Non-pigmented ciliary epithelial cell (primary cell): ENCODE results near the gene GZMH.
"Not testable (repeated sequence)": the region's sequence is repeated elsewhere in the genome, so short reads cannot be mapped to it uniquely, and the experiment has no call there.

Experiments
- DNase-seq: peaks from one replicate; pipeline ENCODE4 v3.0.0-alpha.2; 2010; ENCODE audit warnings: low read depth

Gene GZMH

DNA sequence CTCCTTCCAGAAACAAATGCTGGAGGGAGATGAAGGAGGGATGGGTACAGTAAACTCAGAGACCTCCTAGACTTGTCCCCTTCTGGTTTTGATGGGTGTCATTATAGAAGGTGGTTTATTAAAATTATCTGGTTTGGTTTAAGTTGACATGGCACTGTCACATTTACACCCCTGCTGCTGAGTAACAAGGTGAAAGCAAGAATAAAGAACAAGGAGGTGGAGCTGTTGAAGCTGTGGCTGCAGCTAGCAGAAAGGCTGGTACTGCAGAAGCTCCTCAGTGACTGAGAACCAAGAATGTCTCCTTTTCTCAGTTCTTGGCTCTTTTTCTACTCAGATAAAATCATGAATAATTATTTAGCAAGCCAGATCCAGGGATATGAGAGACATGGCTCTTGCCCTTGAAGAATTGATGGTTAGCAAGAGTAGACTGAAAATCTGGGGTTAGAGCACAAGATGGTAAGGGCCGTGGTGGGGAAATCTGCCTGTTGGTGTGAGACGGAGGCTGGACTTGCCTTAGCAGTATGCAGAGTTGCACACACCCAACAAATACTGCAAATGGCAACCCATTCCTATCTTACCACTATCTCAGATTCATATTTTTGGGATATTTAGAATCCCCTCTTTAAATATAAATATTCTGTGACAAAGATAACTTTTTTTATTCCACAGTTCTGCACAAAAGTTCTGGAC is at the start of gene GZMH:
TSS of gene GZMH (minus strand) at position 31 of the 690 bp plus-strand sequence. CDS start 72 bp downstream, outside the sequence.
- DNase-seq: no peak

DNA sequence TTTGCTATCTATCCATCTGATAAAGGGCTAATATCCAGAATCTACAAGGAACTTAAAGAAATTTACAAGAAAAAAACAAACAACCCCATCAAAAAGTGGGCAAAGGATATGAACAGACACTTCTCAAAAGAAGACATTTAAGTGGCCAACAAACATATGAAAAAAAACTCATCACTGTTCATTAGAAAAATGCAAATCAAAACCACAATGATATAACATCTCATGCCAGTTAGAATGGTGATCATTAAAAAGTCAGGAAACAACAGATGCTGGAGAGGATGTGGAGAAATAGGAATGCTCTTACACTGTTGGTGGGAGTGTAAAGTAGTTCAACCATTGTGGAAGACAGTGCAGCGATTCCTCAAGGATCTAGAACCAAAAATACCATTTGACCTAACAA is 38.9 kb upstream of the GZMH start:
- DNase-seq: not testable (repeated sequence)

DNA sequence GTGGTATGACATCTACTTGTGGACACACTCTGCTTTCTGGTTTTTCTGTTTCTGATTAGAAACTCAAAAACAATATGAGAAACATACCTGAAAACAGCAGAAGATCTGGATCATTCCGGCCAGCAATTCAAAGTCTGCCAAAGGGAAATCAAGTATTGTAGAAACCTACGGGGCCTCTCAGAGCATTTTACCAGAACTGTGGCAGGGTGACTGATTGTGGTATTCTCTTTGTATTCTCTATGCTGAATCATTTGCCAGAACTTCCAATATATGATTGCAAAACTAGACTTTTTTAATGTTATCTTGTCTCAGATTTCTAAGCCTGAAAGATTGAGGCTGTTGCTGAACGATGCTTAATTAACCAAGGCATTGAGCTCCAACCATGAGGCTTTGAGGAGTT is 30.4 kb upstream of the GZMH start:
- no peak for DNase-seq

- DNase-seq: no peak
These were observed 29.8 kb upstream of the GZMH start for GRCh38 chr14:24639270-24639669.

- no peak for DNase-seq
These were observed 24.7 kb upstream of the GZMH start, which contains the start of gene GZMB for GRCh38 chr14:24634158-24634557. GZMB (minus strand) TSS chr14:24634190; CDS start chr14:24634160, 30 bp downstream.

- no peak for DNase-seq
These were observed 23.9 kb upstream of the GZMH start for GRCh38 chr14:24633353-24633752.

- DNase-seq: no peak
These were observed 23.3 kb upstream of the GZMH start for GRCh38 chr14:24632761-24633160.

- DNase-seq: no peak
These were observed 22.9 kb upstream of the GZMH start for GRCh38 chr14:24632336-24632735.

- DNase-seq: no peak
These were observed 22.4 kb upstream of the GZMH start for GRCh38 chr14:24631749-24632335.

DNA sequence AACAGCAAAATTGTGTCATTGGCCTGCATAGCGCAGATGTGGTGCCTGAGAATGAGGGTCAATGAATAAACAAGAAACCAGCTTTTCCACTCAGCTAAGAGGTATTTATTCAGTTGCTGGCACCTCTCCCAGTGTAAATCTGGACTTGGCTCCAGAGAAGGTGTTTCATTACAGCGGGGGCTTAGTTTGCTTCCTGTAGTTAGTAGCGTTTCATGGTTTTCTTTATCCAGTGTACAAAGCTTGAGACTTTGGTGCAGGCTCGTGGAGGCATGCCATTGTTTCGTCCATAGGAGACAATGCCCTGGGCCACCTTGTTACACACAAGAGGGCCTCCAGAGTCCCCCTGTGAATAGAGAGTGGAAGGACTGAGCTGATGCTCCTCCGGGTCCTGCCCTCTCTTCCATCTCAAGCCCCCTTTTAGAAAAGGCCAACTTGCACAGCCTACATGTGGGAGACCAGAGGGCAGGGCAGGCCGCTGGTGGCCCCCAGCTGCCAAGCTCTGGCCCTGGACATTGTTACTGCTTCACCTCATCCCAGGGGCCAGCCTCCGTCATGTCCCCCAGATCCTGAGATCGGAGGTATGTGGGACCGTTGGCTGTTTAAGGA is 21.5 kb upstream of the GZMH start:
- DNase-seq: no peak

DNA sequence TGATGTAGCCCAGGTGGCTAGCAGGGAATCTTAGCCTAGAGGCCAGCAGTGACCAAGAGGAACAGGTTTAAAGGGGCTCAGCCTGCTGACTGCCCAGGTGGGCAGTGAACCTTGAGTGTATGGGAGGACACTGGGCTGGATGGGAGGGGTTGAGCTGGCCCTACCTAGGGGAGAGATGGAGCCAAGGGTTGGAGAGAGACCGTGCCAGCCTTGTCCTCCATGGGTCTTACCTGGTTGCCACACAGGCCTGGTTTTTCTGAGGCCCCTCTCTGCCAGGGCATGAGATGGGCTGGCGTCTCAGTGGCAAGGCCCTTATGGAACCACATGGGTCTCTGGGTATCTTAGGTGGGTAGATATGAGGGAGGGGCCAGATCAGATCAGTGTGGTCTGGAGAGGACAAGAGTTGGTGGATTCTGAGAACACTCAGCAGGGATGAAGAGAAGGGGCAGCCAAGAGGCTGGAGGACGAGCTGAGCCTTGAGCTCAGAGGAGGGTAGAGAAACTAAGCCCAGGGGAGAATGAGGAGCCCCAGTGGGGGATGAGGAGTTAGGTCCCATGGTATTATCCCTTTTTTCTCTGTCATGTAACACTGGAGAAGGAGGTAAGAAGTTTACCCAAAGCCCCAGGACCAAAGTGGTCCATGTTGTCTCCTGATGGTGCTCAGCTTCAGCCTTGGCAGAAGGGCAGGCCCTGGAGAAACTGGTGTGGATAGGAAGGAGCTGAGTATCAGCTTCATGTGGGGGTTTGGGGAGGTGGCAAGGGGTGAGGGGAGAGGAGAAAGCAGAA is 20.8 kb upstream of the GZMH start:
- DNase-seq: no peak

DNA sequence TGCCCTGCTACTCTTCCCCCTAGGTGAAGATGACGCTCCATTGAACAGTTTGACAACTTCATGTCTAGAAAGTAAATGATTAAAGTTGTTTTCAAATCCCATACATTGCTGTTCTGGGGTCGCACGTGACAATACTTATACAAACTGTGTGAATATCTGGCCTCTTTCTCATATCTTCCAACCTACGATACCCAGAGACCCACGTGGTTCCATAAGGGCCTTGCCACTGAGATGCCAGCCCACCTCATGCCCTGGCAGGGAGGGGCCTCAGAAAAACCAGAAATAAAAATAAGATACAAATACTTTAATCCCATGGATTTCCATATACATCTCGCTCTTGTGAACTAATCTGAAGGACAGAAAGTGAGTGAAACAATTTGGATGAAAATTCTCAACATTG is 20.0 kb upstream of the GZMH start:
- DNase-seq: no peak

- no peak for DNase-seq
These were observed 4.3 kb upstream of the GZMH start for GRCh38 chr14:24613747-24614146.

DNA sequence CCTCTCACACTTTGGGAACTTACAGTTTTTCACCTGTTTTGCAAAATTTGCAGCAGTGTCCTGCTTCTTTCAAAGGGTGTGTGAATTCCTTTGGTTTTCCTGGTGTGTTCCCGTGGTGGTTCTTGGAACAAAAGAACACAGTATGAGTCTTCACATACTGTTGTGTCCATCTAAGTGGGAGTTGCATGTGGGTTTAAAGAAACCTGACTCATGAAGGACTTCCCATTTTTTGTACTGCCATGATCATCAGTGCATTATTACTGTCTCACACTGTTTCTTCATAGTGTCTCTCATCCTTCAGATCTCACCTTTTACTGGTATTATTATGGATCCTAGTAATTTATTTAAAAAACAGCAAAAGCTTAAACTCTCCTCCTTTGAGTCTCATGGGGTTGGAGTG is 3.8 kb upstream of the GZMH start:
- no peak for DNase-seq

DNA sequence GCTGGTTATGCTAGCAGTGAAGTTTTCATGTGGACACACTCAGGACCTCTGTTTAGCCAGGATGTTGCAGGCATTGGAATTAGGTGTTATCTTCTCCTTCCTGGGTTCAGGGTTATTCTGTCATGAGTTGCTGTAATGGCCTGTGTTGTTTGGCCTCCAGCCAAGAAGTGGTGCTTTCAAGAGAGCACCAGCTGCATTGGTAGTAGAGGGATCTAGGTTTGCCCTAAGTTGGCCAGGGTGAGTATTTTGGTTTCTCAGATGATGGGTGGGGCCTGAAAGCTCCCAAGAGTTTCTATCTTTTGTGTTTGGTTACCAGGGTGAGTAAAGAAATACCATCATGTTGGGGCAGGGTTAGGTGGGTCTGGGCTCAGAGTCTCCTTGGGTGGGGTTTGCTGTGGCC is 2.7 kb upstream of the GZMH start:
- DNase-seq: no peak

- DNase-seq: no peak
These were observed 1.6 kb downstream of the GZMH start for GRCh38 chr14:24607635-24608514.

DNA sequence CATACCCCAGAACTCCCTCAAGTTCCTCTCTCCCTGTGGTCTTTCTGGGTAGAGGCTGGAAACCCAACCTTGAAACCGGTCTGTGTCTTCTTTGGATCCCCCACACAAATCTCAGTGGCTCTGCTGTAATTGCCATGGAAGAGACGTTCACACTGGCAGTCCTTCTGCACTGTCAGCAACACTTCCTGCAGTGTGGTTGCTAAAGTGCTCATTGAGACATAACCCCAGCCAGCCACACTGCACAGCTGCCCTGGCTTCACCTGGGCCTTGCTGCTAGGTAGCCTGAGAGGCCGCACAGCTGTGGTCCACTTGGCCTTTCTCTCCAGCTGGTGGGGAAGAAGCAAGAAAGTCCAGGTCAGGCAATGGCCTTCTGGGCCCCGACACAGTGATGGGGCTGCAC is 2.4 kb downstream of the GZMH start:
- no peak for DNase-seq

DNA sequence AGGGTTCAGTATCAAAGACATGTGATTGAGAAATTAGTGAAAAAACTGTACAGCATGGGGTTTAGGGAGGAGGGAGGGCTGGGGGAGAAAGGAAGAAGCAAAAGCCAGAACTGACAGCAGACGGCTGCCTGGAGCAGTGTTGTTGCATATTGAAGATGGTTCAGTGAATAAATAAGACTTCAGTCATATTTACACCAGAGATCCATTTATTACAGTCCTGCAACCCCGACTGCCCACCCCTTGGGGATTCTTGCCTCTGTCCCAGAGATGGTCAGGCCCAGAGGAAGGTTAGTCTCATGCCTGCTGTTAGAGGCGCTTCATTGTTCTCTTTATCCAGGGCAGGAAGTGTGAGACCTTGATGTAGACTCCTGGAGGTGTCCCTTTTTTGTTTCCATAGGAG is 3.2 kb downstream of the GZMH start:
- no peak for DNase-seq

- DNase-seq: no peak
These were observed 3.9 kb downstream of the GZMH start for GRCh38 chr14:24605435-24606190.

DNA sequence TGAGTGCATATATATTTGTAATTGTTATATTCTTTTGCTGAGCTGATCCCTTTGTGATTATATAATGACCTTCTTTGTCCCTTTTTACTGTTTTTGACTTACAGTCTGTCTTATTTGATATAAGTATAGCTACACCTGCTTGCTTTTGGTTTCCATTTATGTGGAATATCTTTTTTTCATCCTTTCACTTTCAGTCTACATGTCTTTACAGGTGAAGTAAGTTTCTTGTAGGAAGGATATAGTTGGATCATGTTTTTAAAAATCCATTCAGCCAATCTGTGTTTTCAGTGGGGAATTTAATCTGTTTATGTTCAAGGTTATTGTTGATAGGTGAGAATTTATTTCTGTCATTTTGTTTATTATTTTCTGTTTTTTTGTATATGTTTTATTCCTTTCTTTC is 12.1 kb downstream of the GZMH start:
- no peak for DNase-seq
